ENCODE data around the gene WASF2.
"Not testable (repeated sequence)": the region's sequence is repeated elsewhere in the genome, so short reads cannot be mapped to it uniquely, and the experiment has no call there.

Gene WASF2, protein sequence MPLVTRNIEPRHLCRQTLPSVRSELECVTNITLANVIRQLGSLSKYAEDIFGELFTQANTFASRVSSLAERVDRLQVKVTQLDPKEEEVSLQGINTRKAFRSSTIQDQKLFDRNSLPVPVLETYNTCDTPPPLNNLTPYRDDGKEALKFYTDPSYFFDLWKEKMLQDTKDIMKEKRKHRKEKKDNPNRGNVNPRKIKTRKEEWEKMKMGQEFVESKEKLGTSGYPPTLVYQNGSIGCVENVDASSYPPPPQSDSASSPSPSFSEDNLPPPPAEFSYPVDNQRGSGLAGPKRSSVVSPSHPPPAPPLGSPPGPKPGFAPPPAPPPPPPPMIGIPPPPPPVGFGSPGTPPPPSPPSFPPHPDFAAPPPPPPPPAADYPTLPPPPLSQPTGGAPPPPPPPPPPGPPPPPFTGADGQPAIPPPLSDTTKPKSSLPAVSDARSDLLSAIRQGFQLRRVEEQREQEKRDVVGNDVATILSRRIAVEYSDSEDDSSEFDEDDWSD
- 103 to 165 (median 104) reads per million in 3 donors for total RNA-seq

DNA sequence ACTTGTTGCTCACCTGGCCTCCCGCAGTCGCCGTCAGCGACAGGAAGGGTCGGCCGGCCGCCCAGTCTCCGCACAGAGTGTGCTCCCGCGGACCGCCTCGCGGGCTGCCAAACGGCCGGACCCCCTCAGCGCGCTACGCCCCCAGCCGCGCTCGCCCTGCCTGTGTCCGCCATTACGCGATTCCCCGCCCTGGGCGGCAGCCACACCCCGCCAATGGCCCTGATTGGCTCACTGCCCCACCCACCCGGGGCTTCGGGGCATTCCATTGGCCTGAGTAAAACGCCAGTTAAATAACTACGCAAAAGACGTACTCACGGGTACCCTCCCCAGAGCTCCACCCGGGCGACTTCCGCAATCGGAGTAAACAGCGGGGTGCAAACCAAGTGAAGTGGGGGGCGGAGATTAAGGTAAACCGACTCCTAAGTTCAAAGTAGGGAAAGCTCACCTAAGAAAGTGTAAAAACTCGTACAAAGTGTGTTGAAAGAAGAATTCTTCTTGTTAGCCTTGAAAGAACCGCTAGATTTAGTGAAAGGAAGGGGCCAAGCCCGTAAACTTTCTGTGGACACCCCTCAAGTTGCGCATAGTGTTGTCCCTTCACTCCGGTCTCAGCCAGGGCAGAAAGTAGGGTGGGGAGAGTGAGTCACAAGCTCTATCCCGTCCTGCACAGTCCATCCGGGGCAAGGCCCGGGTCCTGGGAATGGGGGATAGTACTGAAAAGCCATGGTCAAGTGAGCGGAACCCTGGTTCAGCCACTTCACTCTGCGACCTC is at the start of gene WASF2:
WASF2 (minus strand) TSS at position 195 of the 769 bp plus-strand sequence. CDS start 61,277 bp downstream, outside the sequence.
- peak within 1 kb of the TSS; percentile 96 for H3K4me3 ChIP-seq (ENCODE audit: insufficient read depth, low read depth, low read length, poor library complexity, severe bottlenecking)
- no peaks in the 10 kb centered on the region for H3K27me3 ChIP-seq (replicated peaks; ENCODE audit: control insufficient read depth, insufficient read depth, low read length, poor library complexity, severe bottlenecking)
- H3K27ac ChIP-seq (ENCODE audit: insufficient read depth, low read length, poor library complexity, severe bottlenecking), result peak within 1 kb of the TSS; percentile 89
- no peaks in the 10 kb centered on the region for H3K36me3 ChIP-seq (ENCODE audit: control insufficient read depth, insufficient read depth, low read length)
- no peaks in the 10 kb centered on the region for H3K9me3 ChIP-seq (ENCODE audit: control insufficient read depth, low read length)
- H3K4me1 ChIP-seq (ENCODE audit: control insufficient read depth, insufficient read depth, low read length, poor library complexity, severe bottlenecking), result peaks cover 16% of the 10 kb centered on the region
- DNase-seq, result peak; percentile 92 to 96 (median 96)

DNA sequence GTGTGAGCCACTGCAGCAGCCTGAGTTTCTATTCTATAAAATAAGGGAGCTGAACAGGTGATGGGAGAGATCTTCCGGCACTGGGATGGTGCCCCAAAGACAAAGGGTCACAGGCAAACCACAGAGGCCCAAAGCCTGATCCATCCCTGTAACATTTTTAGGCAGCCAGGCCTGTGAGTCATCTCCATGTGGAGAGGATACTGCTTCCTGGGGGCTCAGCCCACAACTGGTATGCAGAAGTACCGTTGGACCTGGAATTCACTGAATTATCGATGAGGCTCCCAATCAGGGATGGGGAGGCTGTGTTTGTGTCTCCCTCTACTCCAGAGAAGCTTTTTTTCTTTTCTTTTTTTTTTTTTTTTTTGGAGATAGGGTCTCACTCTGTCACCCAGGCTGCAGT is 48.8 kb upstream of the WASF2 start:
- H3K4me3 ChIP-seq (ENCODE audit: insufficient read depth, low read depth, low read length, poor library complexity, severe bottlenecking), result no peak overlapping the region
- no peaks in the 10 kb centered on the region for H3K27me3 ChIP-seq (replicated peaks; ENCODE audit: control insufficient read depth, insufficient read depth, low read length, poor library complexity, severe bottlenecking)
- H3K9me3 ChIP-seq (ENCODE audit: control insufficient read depth, low read length), result no peaks in the 10 kb centered on the region
- DNase-seq, result no peak
- H3K4me1 ChIP-seq (ENCODE audit: control insufficient read depth, insufficient read depth, low read length, poor library complexity, severe bottlenecking), result no peaks in the 10 kb centered on the region
- H3K27ac ChIP-seq (ENCODE audit: insufficient read depth, low read length, poor library complexity, severe bottlenecking), result no peak overlapping the region
- peaks cover 2% of the 10 kb centered on the region for H3K36me3 ChIP-seq (ENCODE audit: control insufficient read depth, insufficient read depth, low read length)

DNA sequence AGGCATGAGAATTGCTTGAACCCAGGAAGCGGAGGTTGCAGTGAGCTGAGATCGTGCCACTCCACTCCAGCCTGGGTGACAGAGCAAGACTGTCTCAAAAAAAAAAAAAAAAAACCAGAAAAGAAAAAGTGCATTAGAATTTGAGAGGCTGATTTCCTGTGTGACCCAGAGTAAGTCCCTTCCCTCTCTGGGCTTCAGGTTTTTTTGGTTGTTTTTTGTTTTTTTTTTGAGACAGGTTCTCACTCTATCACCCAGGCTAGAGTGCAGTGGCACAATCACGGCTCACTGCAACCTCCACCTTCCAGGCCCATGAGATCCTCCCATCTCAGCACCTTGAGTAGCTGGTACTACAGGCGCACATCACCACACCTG is 48.3 kb upstream of the WASF2 start:
- not testable (repeated sequence) for H3K4me1 ChIP-seq (ENCODE audit: control insufficient read depth, insufficient read depth, low read length, poor library complexity, severe bottlenecking); H3K27me3 ChIP-seq (replicated peaks; ENCODE audit: control insufficient read depth, insufficient read depth, low read length, poor library complexity, severe bottlenecking); H3K9me3 ChIP-seq (ENCODE audit: control insufficient read depth, low read length); H3K36me3 ChIP-seq (ENCODE audit: control insufficient read depth, insufficient read depth, low read length); H3K4me3 ChIP-seq (ENCODE audit: insufficient read depth, low read depth, low read length, poor library complexity, severe bottlenecking); H3K27ac ChIP-seq (ENCODE audit: insufficient read depth, low read length, poor library complexity, severe bottlenecking); DNase-seq

DNA sequence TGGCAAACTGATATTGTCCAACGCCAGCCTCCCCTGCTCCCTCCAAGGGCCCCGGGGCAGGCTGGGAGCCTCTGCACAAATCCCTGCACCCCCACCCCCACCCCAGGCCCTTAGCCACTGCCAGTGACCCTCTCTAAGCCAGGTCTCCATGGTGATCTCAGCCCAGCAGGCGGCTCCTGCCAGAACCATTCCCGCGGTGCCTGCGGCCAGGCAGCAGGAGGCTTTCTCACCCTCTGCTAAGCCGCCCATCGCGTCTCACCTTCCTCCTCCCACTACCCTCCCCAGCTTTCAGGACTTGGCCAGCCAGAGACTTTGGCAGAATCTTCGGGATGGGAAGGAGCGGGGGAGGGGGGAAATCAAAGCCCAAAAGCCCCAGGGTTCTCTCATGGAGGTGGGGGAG is 46.8 kb upstream of the WASF2 start:
- no peak for DNase-seq
- H3K27me3 ChIP-seq (replicated peaks; ENCODE audit: control insufficient read depth, insufficient read depth, low read length, poor library complexity, severe bottlenecking), result no peaks in the 10 kb centered on the region
- no peak overlapping the region for H3K27ac ChIP-seq (ENCODE audit: insufficient read depth, low read length, poor library complexity, severe bottlenecking)
- no peak overlapping the region for H3K4me3 ChIP-seq (ENCODE audit: insufficient read depth, low read depth, low read length, poor library complexity, severe bottlenecking)
- no peaks in the 10 kb centered on the region for H3K9me3 ChIP-seq (ENCODE audit: control insufficient read depth, low read length)
- no peaks in the 10 kb centered on the region for H3K4me1 ChIP-seq (ENCODE audit: control insufficient read depth, insufficient read depth, low read length, poor library complexity, severe bottlenecking)
- H3K36me3 ChIP-seq (ENCODE audit: control insufficient read depth, insufficient read depth, low read length), result peaks cover 2% of the 10 kb centered on the region

DNA sequence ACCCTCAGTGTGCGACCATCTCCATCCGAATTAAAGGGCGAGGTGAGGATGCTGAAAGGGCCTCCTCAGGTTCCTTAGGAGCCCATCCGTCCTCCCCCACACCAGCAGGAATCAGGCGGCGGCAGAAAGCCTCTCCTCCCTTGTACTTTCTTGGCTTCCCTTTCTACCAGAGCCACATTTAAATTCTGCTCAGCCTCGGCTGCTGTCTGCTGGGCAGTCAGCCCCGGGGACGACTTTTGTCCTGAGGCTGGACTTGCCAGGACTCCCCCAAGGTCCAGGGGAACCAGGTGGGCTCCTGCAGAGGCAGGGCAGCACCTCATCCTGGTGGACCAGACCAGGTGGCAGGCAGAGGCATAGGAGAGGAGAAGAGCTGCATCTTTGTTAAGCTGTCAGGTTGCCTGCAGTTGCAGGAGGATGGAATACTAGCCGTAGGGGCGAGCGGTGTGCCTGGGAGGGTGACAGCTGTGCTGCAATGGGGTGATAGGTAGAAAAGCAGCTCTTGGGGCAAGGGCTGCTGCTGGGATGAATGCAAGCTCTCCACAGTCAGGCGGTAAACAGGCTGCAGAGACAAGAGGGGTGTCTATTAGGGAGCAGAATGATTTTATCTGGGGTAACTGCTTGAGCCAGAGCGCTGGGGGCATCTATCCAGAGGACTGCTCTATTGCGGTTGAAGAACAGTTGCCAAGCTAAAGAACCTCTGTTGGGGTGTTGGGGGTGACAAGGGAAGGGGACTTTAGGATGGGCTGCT is 46.2 kb upstream of the WASF2 start:
- Histone ChIP-seq H3K36me3 (ENCODE audit: control insufficient read depth, insufficient read depth, low read length) (peaks cover 2% of the 10 kb centered on the region), H3K27ac (ENCODE audit: insufficient read depth, low read length, poor library complexity, severe bottlenecking) (no peak overlapping the region), H3K4me3 (ENCODE audit: insufficient read depth, low read depth, low read length, poor library complexity, severe bottlenecking) (no peak overlapping the region), H3K27me3 (replicated peaks; ENCODE audit: control insufficient read depth, insufficient read depth, low read length, poor library complexity, severe bottlenecking) (no peaks in the 10 kb centered on the region), H3K9me3 (ENCODE audit: control insufficient read depth, low read length) (no peaks in the 10 kb centered on the region), H3K4me1 (ENCODE audit: control insufficient read depth, insufficient read depth, low read length, poor library complexity, severe bottlenecking) (no peaks in the 10 kb centered on the region)
- no peak for DNase-seq

DNA sequence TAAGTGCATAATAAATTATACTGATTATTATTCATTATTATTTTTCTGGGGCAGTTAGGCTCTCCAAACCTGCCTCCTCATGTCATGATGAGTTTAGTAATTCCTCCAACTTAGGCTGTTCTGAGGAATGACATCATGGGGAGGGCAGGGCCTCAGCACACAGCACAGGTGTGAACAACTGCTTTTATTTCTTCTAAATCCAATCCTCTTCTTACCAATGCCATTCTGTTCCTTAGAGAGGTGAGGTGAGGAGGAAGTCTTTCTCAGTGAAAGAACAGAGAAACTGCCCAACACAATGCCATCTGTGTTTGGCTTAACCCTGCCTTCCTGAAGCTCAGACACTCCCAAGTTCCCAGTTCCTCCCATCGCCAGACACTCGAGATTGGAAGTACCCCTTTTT is 45.4 kb upstream of the WASF2 start:
- H3K27me3 ChIP-seq (replicated peaks; ENCODE audit: control insufficient read depth, insufficient read depth, low read length, poor library complexity, severe bottlenecking), result no peaks in the 10 kb centered on the region

DNA sequence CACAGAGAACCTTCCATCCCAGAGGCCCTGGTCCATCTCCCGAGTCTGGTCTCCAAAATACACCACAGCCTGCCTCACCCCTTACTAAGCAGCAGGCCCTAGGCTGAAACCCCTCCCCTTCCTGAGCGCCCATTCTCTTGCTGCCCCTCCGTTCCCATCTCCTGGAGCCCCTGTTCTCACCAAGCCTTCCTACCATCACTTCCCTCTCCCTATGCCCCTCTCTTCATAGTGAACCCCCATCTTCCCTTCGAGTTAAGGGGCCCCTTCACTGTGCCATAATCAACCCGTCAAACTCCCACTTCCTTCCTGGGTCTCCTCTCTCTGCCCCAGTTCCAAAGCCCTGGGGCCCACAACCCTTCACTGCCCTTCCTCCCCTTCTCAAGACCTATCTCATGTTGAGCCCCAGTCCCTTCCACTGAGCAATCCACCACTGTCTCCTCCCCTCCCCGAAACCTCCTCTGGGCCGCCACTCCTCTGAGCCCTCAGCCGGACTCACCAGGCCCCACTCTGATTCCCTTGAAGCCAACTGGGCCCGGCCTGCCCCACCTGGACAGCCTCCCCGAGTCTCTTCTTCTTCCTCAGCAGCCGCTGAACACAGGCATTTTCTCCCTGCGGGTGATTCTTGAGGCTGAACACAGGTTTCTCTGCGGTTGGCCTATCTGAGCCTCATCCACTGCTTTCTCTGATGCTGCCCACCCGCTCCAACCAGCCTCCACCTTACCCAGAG is 42.2 kb upstream of the WASF2 start:
- H3K4me3 ChIP-seq (ENCODE audit: insufficient read depth, low read depth, low read length, poor library complexity, severe bottlenecking), result no peak overlapping the region
- H3K9me3 ChIP-seq (ENCODE audit: control insufficient read depth, low read length), result no peaks in the 10 kb centered on the region
- H3K27me3 ChIP-seq (replicated peaks; ENCODE audit: control insufficient read depth, insufficient read depth, low read length, poor library complexity, severe bottlenecking), result no peaks in the 10 kb centered on the region
- peak overlapping the region; percentile 23 for H3K27ac ChIP-seq (ENCODE audit: insufficient read depth, low read length, poor library complexity, severe bottlenecking)
- DNase-seq, result no peak
- H3K36me3 ChIP-seq (ENCODE audit: control insufficient read depth, insufficient read depth, low read length), result peaks cover 2% of the 10 kb centered on the region
- peaks cover 14% of the 10 kb centered on the region for H3K4me1 ChIP-seq (ENCODE audit: control insufficient read depth, insufficient read depth, low read length, poor library complexity, severe bottlenecking)

More for the DNA sequence above, 45.4 kb upstream of the WASF2 start:
- Histone ChIP-seq H3K9me3 (ENCODE audit: control insufficient read depth, low read length) (no peaks in the 10 kb centered on the region), H3K27ac (ENCODE audit: insufficient read depth, low read length, poor library complexity, severe bottlenecking) (no peak overlapping the region), H3K4me3 (ENCODE audit: insufficient read depth, low read depth, low read length, poor library complexity, severe bottlenecking) (no peak overlapping the region), H3K4me1 (ENCODE audit: control insufficient read depth, insufficient read depth, low read length, poor library complexity, severe bottlenecking) (no peaks in the 10 kb centered on the region), H3K36me3 (ENCODE audit: control insufficient read depth, insufficient read depth, low read length) (peaks cover 2% of the 10 kb centered on the region)
- DNase-seq, result no peak

DNA sequence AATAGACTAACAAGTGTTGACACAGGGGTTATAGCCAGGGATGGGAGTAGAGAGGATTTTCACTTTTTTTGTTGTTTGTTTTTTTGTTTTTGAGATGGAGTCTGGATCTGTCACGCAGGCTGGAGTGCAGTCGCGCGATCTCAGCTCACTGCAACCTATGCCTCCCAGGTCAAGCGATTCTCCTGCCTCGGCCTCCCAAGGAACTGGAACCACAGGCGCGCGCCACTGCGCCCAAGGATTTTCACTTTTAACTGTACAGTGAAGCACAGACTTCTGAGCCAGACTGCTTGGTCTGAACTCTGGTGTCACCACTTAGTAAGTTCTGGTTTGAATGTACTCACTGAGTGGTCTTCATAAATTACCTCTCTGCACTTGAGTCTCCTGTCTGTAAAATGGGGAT is 40.2 kb upstream of the WASF2 start:
- H3K4me1 ChIP-seq (ENCODE audit: control insufficient read depth, insufficient read depth, low read length, poor library complexity, severe bottlenecking), result peaks cover 34% of the 10 kb centered on the region
- H3K27ac ChIP-seq (ENCODE audit: insufficient read depth, low read length, poor library complexity, severe bottlenecking), result no peak overlapping the region
- no peak overlapping the region for H3K4me3 ChIP-seq (ENCODE audit: insufficient read depth, low read depth, low read length, poor library complexity, severe bottlenecking)
- peaks cover 2% of the 10 kb centered on the region for H3K36me3 ChIP-seq (ENCODE audit: control insufficient read depth, insufficient read depth, low read length)
- H3K27me3 ChIP-seq (replicated peaks; ENCODE audit: control insufficient read depth, insufficient read depth, low read length, poor library complexity, severe bottlenecking), result no peaks in the 10 kb centered on the region
- DNase-seq, result no peak
- H3K9me3 ChIP-seq (ENCODE audit: control insufficient read depth, low read length), result no peaks in the 10 kb centered on the region

DNA sequence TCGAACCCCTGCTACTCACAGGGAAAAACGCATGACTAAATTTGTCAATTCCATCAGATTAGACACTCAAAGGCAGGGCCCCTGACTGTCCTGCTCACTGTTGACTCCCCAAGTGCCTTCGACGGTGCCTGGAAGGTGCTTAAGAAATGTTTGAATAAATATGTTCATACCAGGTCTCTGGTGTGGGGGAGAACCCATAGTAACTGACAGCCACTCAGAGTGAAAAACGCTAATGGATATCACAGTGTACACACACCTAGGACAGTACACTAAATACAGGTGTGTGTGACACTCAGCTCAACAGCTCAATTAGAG is 39.7 kb upstream of the WASF2 start:
- H3K36me3 ChIP-seq (ENCODE audit: control insufficient read depth, insufficient read depth, low read length), result peaks cover 2% of the 10 kb centered on the region
- no peaks in the 10 kb centered on the region for H3K9me3 ChIP-seq (ENCODE audit: control insufficient read depth, low read length)
- peaks cover 39% of the 10 kb centered on the region for H3K4me1 ChIP-seq (ENCODE audit: control insufficient read depth, insufficient read depth, low read length, poor library complexity, severe bottlenecking)
- no peak overlapping the region for H3K4me3 ChIP-seq (ENCODE audit: insufficient read depth, low read depth, low read length, poor library complexity, severe bottlenecking)
- no peak overlapping the region for H3K27ac ChIP-seq (ENCODE audit: insufficient read depth, low read length, poor library complexity, severe bottlenecking)
- H3K27me3 ChIP-seq (replicated peaks; ENCODE audit: control insufficient read depth, insufficient read depth, low read length, poor library complexity, severe bottlenecking), result no peaks in the 10 kb centered on the region
- DNase-seq, result no peak
